Motor neuron (in vitro differentiated cells): ENCODE results near the gene ASF1A. TPM values are rescaled to one million over a fixed set of nuclear protein-coding genes. Genes with fewer than 3 reads are reported as not detected.

Experiments used
- ATAC-seq, 8 experiments: fragments of 200-7000 bp; cut with Tn5 transposase; replicated peaks in 6 of 8; 2 replicates each; pipeline ENCODE4 v1.8.0; 2021; ENCODE audit warnings: mild to moderate bottlenecking in 8 of 8, moderate library complexity in 8 of 8
- H3K27ac ChIP-seq, 2 donors: fragments of 250-450 bp; sonication (Bioruptor Pico); 2 replicates each; pipeline ENCODE4 v1.9.0; 2021; ENCODE audit warnings: antibody characterized with exemption in 2 of 2, mild to moderate bottlenecking in 2 of 2, moderate library complexity in 1 of 2
- H3K4me1 ChIP-seq, 2 donors: fragments of 250-450 bp; sonication (Bioruptor Pico); replicated peaks in 1 of 2; 2 replicates each; pipeline ENCODE4 v1.6.1; 2021; ENCODE audit warnings: antibody characterized with exemption in 2 of 2, mild to moderate bottlenecking in 2 of 2, moderate library complexity in 1 of 2
- H3K4me3 ChIP-seq, 5 donors: fragments of 250-450 bp; sonication (Bioruptor Pico); 2 replicates each; pipeline ENCODE4 v1.9.0; 2021; ENCODE audit warnings: antibody characterized with exemption in 5 of 5, mild to moderate bottlenecking in 5 of 5, moderate library complexity in 4 of 5
- WGBS, 10 experiments: fragments of 450-650 bp; shearing (Covaris generic); methylation state at CpG; one replicate each; pipeline ENCODE4 v1.0.0; 2022; 5-methylcytosine and 5-hydroxymethylcytosine counted together
- in situ Hi-C, 9 experiments: fragments of 400-800 bp; cut with MboI; loops; one replicate each; pipeline ENCODE4 v1.15.0; 2021; ENCODE audit warnings: low sequenced_read_pairs in 9 of 9, low pct_unique_long_range_greater_than_20kb in 2 of 9; ENCODE audit not compliant: unreplicated experiment in 9 of 9
- total RNA-seq, 8 experiments: library from RNA; unstranded; fragments of 300-600 nt; gene quantifications; 2 replicates each; pipeline versions ENCODE4 v1.2.3 to v1.2.4, GENCODE V29; 2022

Gene ASF1A
- total RNA-seq, 8 experiments from 2014 or later = 18.1 to 39.6 (median 25.2) TPM

- H3K4me3 ChIP-seq = no peak overlapping the region
- H3K4me1 ChIP-seq = peaks cover 0 to 6% of the 10 kb centered on the region in 2 donors
- ATAC-seq = no peak
- in situ Hi-C loops = no loop called here
- no peak overlapping the region for H3K27ac ChIP-seq
These were observed 11.1 kb downstream of the ASF1A start for GRCh38 chr6:118905084-118905483.

DNA sequence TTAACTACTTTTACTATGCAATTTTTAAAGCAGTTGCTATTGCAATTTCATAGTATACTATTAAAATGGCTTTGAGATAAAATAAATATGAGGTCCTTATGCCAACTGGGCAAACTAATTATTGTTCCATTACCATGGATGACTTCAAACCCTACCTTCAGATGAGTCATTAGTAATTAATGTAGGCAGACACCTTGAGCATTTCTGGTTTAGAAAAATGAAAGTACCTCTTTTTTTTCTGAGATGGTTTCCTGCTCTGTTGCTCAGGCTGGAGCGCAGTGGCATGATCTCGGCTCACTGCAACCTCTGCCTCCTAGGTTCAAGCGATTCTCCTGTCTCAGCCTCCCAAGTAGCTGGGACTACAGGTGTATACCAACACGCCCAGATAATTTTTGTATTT is 11.9 kb downstream of the ASF1A start:
- in situ Hi-C loops = no loop called here
- H3K27ac ChIP-seq = no peak overlapping the region
- 93 to 100% (median 100%) methylated on average over 1 to 4 of the region's 4 CpGs; no CpG with 5 or more reads in 5 of the 10 experiments for WGBS, 10 experiments
- ATAC-seq = no peak
- no peak overlapping the region for H3K4me3 ChIP-seq
- no peaks in the 10 kb centered on the region for H3K4me1 ChIP-seq

- in situ Hi-C loops = no loop called here
- WGBS, 10 experiments = 82 to 100% (median 100%) methylated on average over 1 of the region's 1 CpG; no CpG with 5 or more reads in 1 of the 10 experiments
- ATAC-seq = no peak
- Histone ChIP-seq H3K4me1 (no peaks in the 10 kb centered on the region), H3K27ac (no peak overlapping the region), H3K4me3 (no peak overlapping the region)
These were observed 14.5 kb downstream of the ASF1A start for GRCh38 chr6:118908441-118908840.

GRCh38 chr6:118912646-118913045 is 18.7 kb downstream of the ASF1A start:
- WGBS, 10 experiments = 66 to 100% (median 81%) methylated on average over 1 to 5 of the region's 5 CpGs
- no peak overlapping the region for H3K27ac ChIP-seq
- in situ Hi-C loops = no loop called here
- H3K4me1 ChIP-seq = no peaks in the 10 kb centered on the region
- ATAC-seq = no peak
- no peak overlapping the region for H3K4me3 ChIP-seq

DNA sequence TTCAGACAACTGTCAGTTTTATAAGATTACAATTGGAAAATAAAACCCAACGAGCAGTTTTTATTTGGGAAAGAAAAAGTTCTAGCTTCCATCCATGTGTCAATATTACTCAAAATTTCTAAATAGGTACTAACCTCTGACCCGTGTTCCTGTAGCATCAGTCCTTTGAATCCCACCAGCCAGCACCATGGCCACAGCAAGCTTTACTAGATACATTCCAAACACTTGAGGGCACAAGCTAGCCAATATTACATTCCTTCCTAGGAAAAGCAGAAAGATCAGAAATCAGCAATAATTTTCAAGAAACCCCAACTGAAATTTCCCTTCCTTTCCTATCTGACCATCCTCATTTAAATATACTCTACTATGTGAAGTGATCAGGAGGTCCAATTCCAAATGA is 19.2 kb downstream of the ASF1A start:
- no peaks in the 10 kb centered on the region for H3K4me1 ChIP-seq
- WGBS, 10 experiments = 40 to 100% (median 95%) methylated on average over 1 to 2 of the region's 2 CpGs
- H3K4me3 ChIP-seq = no peak overlapping the region
- H3K27ac ChIP-seq = no peak overlapping the region
- in situ Hi-C loops = no loop called here
- ATAC-seq = no peak

GRCh38 chr6:118914598-118914997 is 20.6 kb downstream of the ASF1A start:
- H3K4me3 ChIP-seq = no peak overlapping the region
- H3K27ac ChIP-seq = no peak overlapping the region
- ATAC-seq = no peak
- in situ Hi-C loops = no loop called here
- no peaks in the 10 kb centered on the region for H3K4me1 ChIP-seq

DNA sequence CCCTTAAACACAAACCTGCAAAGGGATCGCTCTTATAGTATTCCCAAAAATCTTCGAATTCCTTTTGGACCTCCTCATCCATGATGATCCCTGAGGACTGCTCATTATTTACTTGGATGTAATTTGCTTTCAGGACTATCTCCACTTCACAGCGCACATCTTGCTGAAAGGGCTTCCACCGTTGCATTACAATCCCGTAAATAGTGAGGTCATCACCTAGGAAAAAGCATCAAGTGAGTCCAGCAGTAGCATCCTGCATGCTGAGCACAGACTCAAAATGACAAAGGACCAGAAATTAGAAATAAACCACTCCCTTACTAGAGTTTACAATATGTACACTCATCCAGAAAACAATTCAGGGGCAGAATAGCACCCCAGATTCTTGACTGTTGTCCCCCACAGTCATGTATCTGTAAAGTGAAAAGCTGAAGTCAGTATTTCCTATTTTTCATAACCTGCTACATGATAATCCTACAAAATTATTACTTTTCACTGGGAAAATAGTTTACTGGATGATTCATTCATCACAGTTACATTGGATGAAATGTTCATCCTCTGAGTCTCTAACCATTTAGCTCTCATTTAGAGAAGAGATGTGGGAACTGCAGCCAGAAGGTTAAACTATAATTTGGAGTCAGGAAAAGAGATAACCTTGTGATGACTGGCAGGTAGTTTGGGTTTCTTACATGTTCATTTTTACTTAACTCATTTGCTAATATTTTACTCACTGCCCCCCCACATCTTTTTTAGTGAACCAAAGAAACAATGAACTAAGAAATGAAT is 23.8 kb downstream of the ASF1A start:
- H3K27ac ChIP-seq = no peak overlapping the region
- H3K4me1 ChIP-seq = no peaks in the 10 kb centered on the region
- peak in 5 of 8 experiments; percentile 36 to 91 (median 61) for ATAC-seq
- H3K4me3 ChIP-seq = no peak overlapping the region
- in situ Hi-C loops = no loop called here
- WGBS, 10 experiments = 40 to 100% (median 92%) methylated on average over 1 to 5 of the region's 5 CpGs; no CpG with 5 or more reads in 3 of the 10 experiments

GRCh38 chr6:118918329-118918725 is 24.4 kb downstream of the ASF1A start:
- Histone ChIP-seq H3K4me1 (no peaks in the 10 kb centered on the region), H3K27ac (no peak overlapping the region), H3K4me3 (no peak overlapping the region)
- in situ Hi-C loops = no loop called here
- ATAC-seq = no peak
- 68 to 100% (median 92%) methylated on average over 1 to 2 of the region's 2 CpGs; no CpG with 5 or more reads in 3 of the 10 experiments for WGBS, 10 experiments

DNA sequence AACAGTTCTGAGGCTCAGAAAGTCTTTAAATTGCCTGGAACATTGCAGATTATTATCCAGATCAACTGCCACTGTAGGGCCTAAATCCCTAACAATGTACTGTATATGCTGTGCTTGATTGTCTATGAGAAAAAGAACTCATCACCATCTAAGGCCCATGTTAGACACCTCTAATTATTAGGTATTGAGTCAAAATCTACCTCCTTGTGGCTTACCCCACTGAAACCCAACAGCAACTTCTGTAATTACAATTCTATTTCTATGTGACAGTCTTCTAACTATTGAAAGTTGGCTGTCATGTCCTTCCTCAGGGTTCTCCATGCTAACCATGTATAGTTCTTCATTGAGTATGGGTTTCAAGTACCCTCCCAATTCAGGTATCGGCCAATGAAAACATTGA is 27.1 kb downstream of the ASF1A start:
- H3K4me3 ChIP-seq = no peak overlapping the region
- H3K4me1 ChIP-seq = no peaks in the 10 kb centered on the region
- in situ Hi-C loops = no loop called here
- 100% methylated on average over 1 of the region's 1 CpG; no CpG with 5 or more reads in 5 of the 10 experiments for WGBS, 10 experiments
- no peak for ATAC-seq
- no peak overlapping the region for H3K27ac ChIP-seq

- ATAC-seq = no peak
- WGBS, 10 experiments = 80 to 100% (median 93%) methylated on average over 1 to 3 of the region's 3 CpGs; no CpG with 5 or more reads in 2 of the 10 experiments
- no peak overlapping the region for H3K4me3 ChIP-seq
- no peak overlapping the region for H3K27ac ChIP-seq
- no peaks in the 10 kb centered on the region for H3K4me1 ChIP-seq
- in situ Hi-C loops = no loop called here
These were observed 29.1 kb downstream of the ASF1A start for GRCh38 chr6:118923035-118923434.

DNA sequence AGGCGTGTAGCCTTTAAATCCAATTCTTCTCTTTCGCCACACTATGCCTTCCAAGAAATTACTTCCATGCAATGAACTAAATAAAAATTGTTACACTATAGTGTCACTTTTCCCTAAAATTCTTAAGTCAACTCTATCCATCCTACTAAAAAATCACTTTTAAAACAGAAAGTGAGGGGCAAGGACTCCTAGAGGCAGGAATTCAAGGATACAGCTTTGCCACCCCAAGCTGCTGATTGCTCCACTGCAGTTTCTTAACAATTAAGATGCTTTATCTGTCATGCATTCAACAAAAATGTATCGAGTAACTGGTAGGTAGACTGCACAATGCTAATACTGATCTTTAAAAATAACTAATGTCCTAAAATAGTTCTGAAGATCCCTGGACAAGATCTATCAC is 36.7 kb downstream of the ASF1A start:
- ATAC-seq = no peak
- in situ Hi-C loops = no loop called here
- 96 to 100% (median 100%) methylated on average over 1 to 3 of the region's 3 CpGs; no CpG with 5 or more reads in 1 of the 10 experiments for WGBS, 10 experiments
- Histone ChIP-seq H3K27ac (no peak overlapping the region), H3K4me3 (no peak overlapping the region), H3K4me1 (peaks cover 0 to 3% of the 10 kb centered on the region in 2 donors)

- 66 to 100% (median 93%) methylated on average over 1 to 5 of the region's 5 CpGs for WGBS, 10 experiments
- Histone ChIP-seq H3K4me3 (no peak overlapping the region), H3K4me1 (peaks cover 0 to 5% of the 10 kb centered on the region in 2 donors), H3K27ac (no peak overlapping the region)
- ATAC-seq = no peak
- in situ Hi-C loops = no loop called here
These were observed 37.5 kb downstream of the ASF1A start for GRCh38 chr6:118931436-118931835.

GRCh38 chr6:118932421-118932820 is 38.5 kb downstream of the ASF1A start:
- 20 to 100% (median 74%) methylated on average over 1 to 2 of the region's 2 CpGs; no CpG with 5 or more reads in 2 of the 10 experiments for WGBS, 10 experiments
- no peak for ATAC-seq
- in situ Hi-C loops = no loop called here
- Histone ChIP-seq H3K27ac (no peak overlapping the region), H3K4me1 (peaks cover 0 to 5% of the 10 kb centered on the region in 2 donors), H3K4me3 (no peak overlapping the region)

DNA sequence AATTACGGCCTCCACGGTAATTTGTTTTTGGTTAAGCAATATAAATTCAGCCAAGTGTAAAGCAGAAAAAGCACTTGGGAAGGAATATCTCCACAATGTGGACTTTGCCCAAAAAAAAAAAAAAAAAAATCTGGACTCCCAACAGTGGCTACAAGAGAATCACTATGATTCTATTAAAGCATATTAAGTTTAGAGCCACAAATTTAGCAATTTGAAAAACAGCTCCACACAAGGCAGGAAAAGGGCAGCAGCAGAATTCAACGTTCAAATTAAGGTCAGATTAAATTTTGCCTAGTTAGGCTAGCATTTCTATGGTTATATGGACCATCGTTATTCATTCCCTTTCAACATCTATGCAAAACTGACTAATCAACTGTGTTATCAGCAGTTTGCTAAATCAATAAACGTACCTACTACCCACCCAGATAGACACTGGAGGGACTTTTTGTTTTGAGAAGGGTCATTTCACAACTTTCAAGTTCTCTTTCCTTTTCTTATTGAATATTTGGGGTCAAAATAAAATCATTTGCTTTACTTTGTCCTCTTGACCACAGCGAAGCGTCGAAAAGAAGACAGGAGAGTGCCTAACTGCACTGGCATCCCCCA is 40.0 kb downstream of the ASF1A start:
- in situ Hi-C loops = no loop called here
- no peak for ATAC-seq
- no peak overlapping the region for H3K27ac ChIP-seq
- peaks cover 0 to 5% of the 10 kb centered on the region in 2 donors for H3K4me1 ChIP-seq
- WGBS, 10 experiments = 14 to 76% (median 37%) methylated on average over 2 to 8 of the region's 8 CpGs
- peak overlapping the region; percentile 42 to 69 (median 56) for H3K4me3 ChIP-seq
